Liver (tissue), 9 donors: Measurements from ENCODE around the gene CELF4. TPM values are rescaled to one million over a fixed set of nuclear protein-coding genes. Genes with fewer than 3 reads are reported as not detected.

ENCODE experiments used
- DNase-seq: peaks from one replicate; pipeline ENCODE4 v3.0.0-alpha.2; 2017; ENCODE audit warnings: low spot score
- H3K27ac ChIP-seq, 2 donors: one replicate each; pipeline ENCODE4 v1.7.0; 2013; ENCODE audit warnings: inconsistent platforms in 2 of 2, low read length in 2 of 2, control low read depth in 1 of 2, low read depth in 1 of 2, mild to moderate bottlenecking in 1 of 2
- H3K27me3 ChIP-seq, 4 donors: one replicate each; pipeline versions ENCODE4 v1.6.1 to v1.7.0; 2013; ENCODE audit warnings: low read length in 3 of 4, inconsistent platforms in 1 of 4, mild to moderate bottlenecking in 1 of 4, moderate library complexity in 1 of 4; ENCODE audit not compliant: control insufficient read depth in 4 of 4, insufficient read depth in 4 of 4
- H3K36me3 ChIP-seq, 4 donors: one replicate each; pipeline versions ENCODE4 v1.6.1 to v1.7.0; 2013; ENCODE audit warnings: low read length in 3 of 4, mild to moderate bottlenecking in 3 of 4, low read depth in 1 of 4, moderate library complexity in 1 of 4; ENCODE audit not compliant: control insufficient read depth in 4 of 4, insufficient read depth in 3 of 4
- H3K4me1 ChIP-seq, 4 donors: one replicate each; pipeline versions ENCODE4 v1.6.1 to v1.7.0; 2013; ENCODE audit warnings: low read length in 3 of 4, mild to moderate bottlenecking in 3 of 4, moderate library complexity in 1 of 4; ENCODE audit not compliant: control insufficient read depth in 4 of 4, insufficient read depth in 4 of 4
- H3K4me3 ChIP-seq, 3 donors: one replicate each; pipeline versions ENCODE4 v1.6.1 to v1.7.0; 2013; ENCODE audit warnings: low read length in 3 of 3, control low read depth in 1 of 3, low read depth in 1 of 3, mild to moderate bottlenecking in 1 of 3
- H3K9ac ChIP-seq, 2 donors: one replicate each; pipeline ENCODE4 v1.7.0; 2013; ENCODE audit warnings: low read length in 2 of 2, mild to moderate bottlenecking in 2 of 2, moderate library complexity in 2 of 2, control low read depth in 1 of 2, low read depth in 1 of 2
- H3K9me3 ChIP-seq, 4 donors: one replicate each; pipeline versions ENCODE4 v1.6.1 to v1.7.0; 2013; ENCODE audit warnings: low read length in 3 of 4; ENCODE audit not compliant: control insufficient read depth in 4 of 4
- ATF3 ChIP-seq: IDR thresholded peaks from 2 replicates; pipeline ENCODE4 v1.6.1; 2016; ENCODE audit warnings: antibody characterized with exemption
- CTCF ChIP-seq: fragments of 150-350 bp; IDR thresholded peaks from 2 replicates; pipeline ENCODE4 v1.5.1; 2017; ENCODE audit warnings: improper control_type of control experiment, low read depth, low read length; ENCODE audit not compliant: missing input control
- EGR1 ChIP-seq, 2 donors: IDR thresholded peaks; 2 replicates each; pipeline ENCODE4 v1.6.1; 2016 to 2018; ENCODE audit warnings: antibody characterized with exemption in 2 of 2, low read depth in 2 of 2
- FOXA1 ChIP-seq: IDR thresholded peaks from 2 replicates; pipeline ENCODE4 v1.6.1; 2016; ENCODE audit warnings: antibody characterized with exemption
- FOXA2 ChIP-seq: IDR thresholded peaks from 2 replicates; pipeline ENCODE4 v1.6.1; 2016; ENCODE audit warnings: antibody characterized with exemption
- GABPA ChIP-seq, 2 donors: IDR thresholded peaks in 1 of 2; conservative IDR thresholded peaks in 1 of 2; 2 replicates each; pipeline ENCODE4 v1.6.1; 2016; ENCODE audit warnings: antibody characterized with exemption in 2 of 2, mild to moderate bottlenecking in 1 of 2, moderate library complexity in 1 of 2
- HNF4A ChIP-seq, 2 donors: conservative IDR thresholded peaks; 2 replicates each; pipeline ENCODE4 v1.6.1; 2016; ENCODE audit warnings: antibody characterized with exemption in 2 of 2, mild to moderate bottlenecking in 2 of 2
- HNF4G ChIP-seq: IDR thresholded peaks from 2 replicates; pipeline ENCODE4 v1.6.1; 2016; ENCODE audit warnings: antibody characterized with exemption
- JUND ChIP-seq, 2 donors: IDR thresholded peaks; 2 replicates each; pipeline ENCODE4 v1.6.1; 2016; ENCODE audit warnings: antibody characterized with exemption in 2 of 2
- MAX ChIP-seq: IDR thresholded peaks from 2 replicates; pipeline ENCODE4 v1.6.1; 2016; ENCODE audit warnings: antibody characterized with exemption
- RAD21 ChIP-seq, 2 donors: IDR thresholded peaks; 2 replicates each; pipeline ENCODE4 v1.6.1; 2016; ENCODE audit warnings: antibody characterized with exemption in 2 of 2, mild to moderate bottlenecking in 2 of 2
- REST ChIP-seq: IDR thresholded peaks from 2 replicates; pipeline ENCODE4 v1.6.1; 2016; ENCODE audit warnings: antibody characterized with exemption, mild to moderate bottlenecking
- RXRA ChIP-seq, 2 donors: IDR thresholded peaks; 2 replicates each; pipeline ENCODE4 v1.6.1; 2017 to 2018; ENCODE audit warnings: antibody characterized with exemption in 2 of 2, mild to moderate bottlenecking in 1 of 2
- SP1 ChIP-seq: IDR thresholded peaks from 2 replicates; pipeline ENCODE4 v1.6.1; 2018; ENCODE audit warnings: antibody characterized with exemption, mild to moderate bottlenecking
- YY1 ChIP-seq: IDR thresholded peaks from 2 replicates; pipeline ENCODE4 v1.6.1; 2016; ENCODE audit warnings: antibody characterized with exemption, mild to moderate bottlenecking
- ZBTB33 ChIP-seq: IDR thresholded peaks from 2 replicates; pipeline ENCODE4 v1.6.1; 2016; ENCODE audit warnings: antibody characterized with exemption
- WGBS: extraction: QIAGEN DNeasy Blood & Tissue Kit; methylation state at CpG from one replicate; pipeline ENCODE4 v1.1.7; 2013; 5-methylcytosine and 5-hydroxymethylcytosine counted together
- polyA plus RNA-seq, 2 donors: library from polyadenylated mRNA; stranded (reverse) in 1 of 2; unstranded in 1 of 2; fragments of 200-250 nt in 1 of 2; fragments of >200 nt in 1 of 2; fragmentation: Nextera tagmentation in 1 of 2; extraction: Ambion mirVana in 1 of 2; gene quantifications; one replicate each; pipeline versions ENCODE4 v1.2.1 to v1.2.3, GENCODE V29; 2013 to 2015
- total RNA-seq, 2 donors: library from RNA; depleted of rRNA; stranded (reverse); fragments of >200 nt; gene quantifications; one replicate each; pipeline ENCODE4 v1.2.3, GENCODE V29; 2014
- donor health status: healthy.
- donor health status: healthy.
- donor health status: healthy.
- donor health status: healthy.
- donor health status: healthy.

The CELF4 gene
- total and polyA plus RNA-seq, 4 donors, result 0.08 to 0.28 (median 0.21) TPM; not detected in 1

GRCh38 chr18:37484983-37485834 lies 80.4 kb downstream of the CELF4 start:
- no peak for DNase-seq

GRCh38 chr18:37483984-37484819 lies 81.4 kb downstream of the CELF4 start:
- 14% methylated on average over 17 of the region's 17 CpGs for WGBS
- Histone ChIP-seq H3K4me1 (peaks cover 0 to 15% (median 1%) of the 10 kb centered on the region in 4 donors), H3K27ac (no peak overlapping the region), H3K36me3 (no peaks in the 10 kb centered on the region), H3K9ac (no peak overlapping the region), H3K27me3 (peaks cover 0 to 14% (median 3%) of the 10 kb centered on the region in 4 donors), H3K4me3 (no peak overlapping the region), H3K9me3 (no peaks in the 10 kb centered on the region)
- no peak for DNase-seq
- TF ChIP-seq JUND (IDR thresholded peaks at IDR 0.05) (no peak), HNF4G (no peak), HNF4A (conservative IDR thresholded peaks at IDR 0.05) (no peak), ZBTB33 (no peak), EGR1 (IDR thresholded peaks at IDR 0.05; ENCODE audit: low read depth in 2 of 2) (no peak), FOXA1 (no peak), RAD21 (IDR thresholded peaks at IDR 0.05) (no peak), GABPA (IDR thresholded peaks at IDR 0.05 in 1 of 2, conservative IDR thresholded peaks at IDR 0.05 in 1 of 2) (no peak), CTCF (no peak), REST (no peak), MAX (no peak), SP1 (no peak), RXRA (IDR thresholded peaks at IDR 0.05) (no peak), YY1 (no peak), FOXA2 (no peak), ATF3 (no peak)

More at GRCh38 chr18:37484983-37485834, 80.4 kb downstream of the CELF4 start:
- Histone ChIP-seq H3K9me3 (no peaks in the 10 kb centered on the region), H3K27me3 (peaks cover 0 to 14% (median 3%) of the 10 kb centered on the region in 4 donors), H3K9ac (no peak overlapping the region), H3K4me1 (peaks cover 0 to 15% (median 1%) of the 10 kb centered on the region in 4 donors), H3K36me3 (no peaks in the 10 kb centered on the region), H3K27ac (no peak overlapping the region), H3K4me3 (peak overlapping the region in 1 of 3 donors; percentile 4)
- TF ChIP-seq HNF4G (no peak), CTCF (peak; percentile 21)
- 3% methylated on average over 97 of the region's 98 CpGs for WGBS
